ENCODE results near the gene NAA10.

GRCh38 chrX:153939573-153939972, 4.7 kb upstream of the NAA10 start:
- TF ChIP-seq CTCF (IDR thresholded peaks at IDR 0.05) (no peak), POLR2AphosphoS5 (IDR thresholded peaks at IDR 0.05; ENCODE audit: low read depth, low read length) (no peak), TCF7L2 (IDR thresholded peaks at IDR 0.05; ENCODE audit: low read depth, low read length) (no peak), REST (IDR thresholded peaks at IDR 0.05; ENCODE audit: insufficient read depth in 1 of 2, low read depth in 2 of 2, low read length in 1 of 2) (no peak)

Data from Panc1 (cell line).